MM.1S (cell line): Measurements from ENCODE around the gene PHAF1.

Experiments
- DNase-seq: peaks from one replicate; pipeline ENCODE4 v3.0.0-alpha.2; 2015
- H2AFZ ChIP-seq: fragments of 300-600 bp; sonication (generic); 2 replicates; pipeline ENCODE4 v1.6.0; 2016; ENCODE audit warnings: antibody characterized with exemption, low read length
- H3F3A ChIP-seq: fragments of 300-600 bp; sonication (generic); 2 replicates; pipeline ENCODE4 v1.6.1; 2016; ENCODE audit warnings: mild to moderate bottlenecking, antibody characterized with exemption, low read length, moderate library complexity, mixed read lengths; ENCODE audit not compliant: insufficient read depth
- H3K27ac ChIP-seq: fragments of 300-600 bp; sonication (generic); 2 replicates; pipeline ENCODE4 v1.5.1; 2016; ENCODE audit warnings: mild to moderate bottlenecking, low read length
- H3K27me3 ChIP-seq: fragments of 300-600 bp; sonication (generic); replicated peaks from 2 replicates; pipeline ENCODE4 v1.6.0; 2016; ENCODE audit warnings: low read length; ENCODE audit not compliant: insufficient read depth
- H3K36me3 ChIP-seq: fragments of 300-600 bp; sonication (generic); replicated peaks from 2 replicates; pipeline ENCODE4 v1.6.1; 2016; ENCODE audit warnings: mild to moderate bottlenecking, low read length, mixed read lengths; ENCODE audit not compliant: insufficient read depth
- H3K4me1 ChIP-seq: fragments of 300-600 bp; sonication (generic); 2 replicates; pipeline ENCODE4 v1.6.1; 2016; ENCODE audit warnings: low read length, mixed read lengths
- H3K4me2 ChIP-seq: fragments of 300-600 bp; sonication (generic); 2 replicates; pipeline ENCODE4 v1.6.0; 2016; ENCODE audit warnings: low read depth, low read length
- H3K4me3 ChIP-seq: fragments of 300-600 bp; sonication (generic); 2 replicates; pipeline ENCODE4 v1.5.1; 2016; ENCODE audit warnings: low read length, mixed read lengths
- H3K79me2 ChIP-seq: fragments of 300-600 bp; sonication (generic); 2 replicates; pipeline ENCODE4 v1.6.1; 2016; ENCODE audit warnings: mixed run types, low read length, mixed read lengths
- H3K9ac ChIP-seq: fragments of 300-600 bp; sonication (generic); 2 replicates; pipeline ENCODE4 v1.6.1; 2016; ENCODE audit warnings: low read length, mixed read lengths
- H3K9me2 ChIP-seq: fragments of 300-600 bp; sonication (generic); replicated peaks from 2 replicates; pipeline ENCODE4 v1.6.1; 2016; ENCODE audit warnings: mild to moderate bottlenecking, low read length, mixed read lengths; ENCODE audit not compliant: insufficient read depth
- H3K9me3 ChIP-seq: fragments of 300-600 bp; sonication (generic); replicated peaks from 2 replicates; pipeline ENCODE4 v1.6.1; 2016; ENCODE audit warnings: mild to moderate bottlenecking, low read length, mixed read lengths; ENCODE audit not compliant: insufficient read depth
- H4K20me1 ChIP-seq: fragments of 300-600 bp; sonication (generic); 2 replicates; pipeline ENCODE4 v1.6.1; 2016; ENCODE audit warnings: mild to moderate bottlenecking, low read length, moderate library complexity, mixed read lengths; ENCODE audit not compliant: insufficient read depth
- CTCF ChIP-seq: fragments of 300-600 bp; sonication (generic); IDR thresholded peaks from 2 replicates; pipeline ENCODE4 v1.5.1; 2016; ENCODE audit warnings: antibody characterized with exemption, low read length, mixed read lengths
- EZH2 ChIP-seq: fragments of 300-600 bp; sonication (generic); optimal IDR thresholded peaks from 2 replicates; pipeline ENCODE3; 2017; ENCODE audit warnings: low read depth, mild to moderate bottlenecking, antibody characterized with exemption, low read length, mixed read lengths
- EZH2phosphoT487 ChIP-seq: fragments of 300-600 bp; sonication (generic); IDR thresholded peaks from 2 replicates; pipeline ENCODE4 v1.6.1; 2018; ENCODE audit warnings: antibody characterized with exemption, low read length

The PHAF1 gene

DNA sequence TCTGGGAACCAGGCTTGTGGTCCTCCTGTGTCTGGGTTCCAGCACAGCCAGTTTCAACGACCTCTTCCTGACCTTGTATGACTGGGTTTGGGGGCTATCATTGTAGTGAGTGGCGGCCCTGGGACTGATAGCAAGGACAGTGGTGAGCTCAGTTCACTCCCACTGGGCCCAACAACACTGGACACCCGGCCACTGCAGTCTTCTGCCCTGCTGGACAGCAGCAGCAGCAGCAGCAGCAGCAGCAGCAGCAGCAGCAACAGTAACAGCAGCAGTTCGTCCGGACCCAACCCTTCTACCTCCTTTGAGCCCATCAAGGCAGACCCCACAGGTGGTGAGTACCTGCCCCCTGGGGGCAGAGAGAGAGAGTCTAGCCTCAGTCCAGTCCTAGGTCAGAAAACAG lies 85.9 kb downstream of the PHAF1 start:
- no peaks in the 10 kb centered on the region for H3K9me3 ChIP-seq
- peaks cover 9% of the 10 kb centered on the region; the same call in 1 of the 2 replicates for H3K4me1 ChIP-seq
- H3K36me3 ChIP-seq, result peaks cover 16% of the 10 kb centered on the region; the same call in 1 of the 2 replicates
- H3K4me2 ChIP-seq, result no peak overlapping the region
- no peaks in the 10 kb centered on the region for H3K27me3 ChIP-seq
- no peak for DNase-seq
- no peaks in the 10 kb centered on the region for H3F3A ChIP-seq
- no peak for TF ChIP-seq EZH2phosphoT487
- TF ChIP-seq CTCF, result no peak
- no peak for TF ChIP-seq EZH2
- no peak overlapping the region for H2AFZ ChIP-seq
- H3K9me2 ChIP-seq, result no peaks in the 10 kb centered on the region
- H3K27ac ChIP-seq, result no peak overlapping the region
- no peaks in the 10 kb centered on the region for H4K20me1 ChIP-seq
- no peak overlapping the region for H3K4me3 ChIP-seq
- H3K9ac ChIP-seq, result no peak overlapping the region
- peaks cover 48% of the 10 kb centered on the region for H3K79me2 ChIP-seq

- no peaks in the 10 kb centered on the region for H4K20me1 ChIP-seq
- no peaks in the 10 kb centered on the region for H3K9me3 ChIP-seq
- H3F3A ChIP-seq, result no peaks in the 10 kb centered on the region
- no peak overlapping the region for H2AFZ ChIP-seq
- H3K4me3 ChIP-seq, result no peak overlapping the region
- TF ChIP-seq EZH2phosphoT487 (no peak), CTCF (no peak), EZH2 (no peak)
- H3K4me2 ChIP-seq, result no peak overlapping the region
- no peaks in the 10 kb centered on the region for H3K9me2 ChIP-seq
- no peaks in the 10 kb centered on the region for H3K27me3 ChIP-seq
- peaks cover 9% of the 10 kb centered on the region; the same call in 1 of the 2 replicates for H3K4me1 ChIP-seq
- no peak overlapping the region for H3K9ac ChIP-seq
- no peak for DNase-seq
- peaks cover 48% of the 10 kb centered on the region for H3K79me2 ChIP-seq
- H3K36me3 ChIP-seq, result peaks cover 16% of the 10 kb centered on the region; the same call in 1 of the 2 replicates
- H3K27ac ChIP-seq, result no peak overlapping the region
Measured at GRCh38 chr16:67196881-67197280, 87.1 kb downstream of the PHAF1 start.

GRCh38 chr16:67197704-67198103 lies 88.0 kb downstream of the PHAF1 start:
- TF ChIP-seq EZH2phosphoT487 (no peak), EZH2 (no peak), CTCF (no peak)
- H3F3A ChIP-seq, result no peaks in the 10 kb centered on the region
- DNase-seq, result no peak
- no peak overlapping the region for H3K4me2 ChIP-seq
- H3K36me3 ChIP-seq, result peaks cover 16% of the 10 kb centered on the region; the same call in 1 of the 2 replicates
- no peaks in the 10 kb centered on the region for H4K20me1 ChIP-seq
- H3K27ac ChIP-seq, result no peak overlapping the region
- H3K27me3 ChIP-seq, result no peaks in the 10 kb centered on the region
- no peaks in the 10 kb centered on the region for H3K9me3 ChIP-seq
- H3K4me3 ChIP-seq, result no peak overlapping the region
- H2AFZ ChIP-seq, result no peak overlapping the region
- peaks cover 9% of the 10 kb centered on the region; the same call in 1 of the 2 replicates for H3K4me1 ChIP-seq
- H3K79me2 ChIP-seq, result peaks cover 41% of the 10 kb centered on the region
- H3K9ac ChIP-seq, result no peak overlapping the region
- H3K9me2 ChIP-seq, result no peaks in the 10 kb centered on the region
